ENCODE results near the gene CFAP58. TPM values are rescaled to one million over a fixed set of nuclear protein-coding genes. Genes with fewer than 3 reads are reported as not detected.

Gene CFAP58
- total and polyA plus RNA-seq, 8 donors, result 0.12 to 0.58 (median 0.20) TPM; not detected in 3

DNA sequence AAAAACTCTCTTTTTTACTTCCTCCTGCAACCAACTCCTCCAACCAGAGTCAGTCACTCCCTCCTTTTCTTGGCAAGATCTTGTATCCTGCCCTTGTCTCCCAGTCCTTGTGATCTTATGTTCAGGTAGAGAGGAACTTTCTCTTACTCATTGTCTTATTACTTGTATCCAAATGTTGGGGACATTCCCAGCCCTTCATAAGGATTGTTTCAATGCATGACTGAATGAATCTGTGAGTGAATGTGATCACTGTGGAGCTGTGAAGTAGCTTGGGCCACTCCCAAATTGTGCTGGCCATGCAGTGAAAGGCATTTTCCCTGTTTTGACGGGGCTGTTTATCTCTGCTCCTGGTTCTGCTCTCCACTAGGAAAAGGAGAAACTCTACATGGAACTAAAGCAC lies 93.7 kb downstream of the CFAP58 start:
- DNase-seq, result no peak
- H3K27ac ChIP-seq, result no peak overlapping the region
- no peaks in the 10 kb centered on the region for H3K9me3 ChIP-seq
- no peaks in the 10 kb centered on the region for H3K27me3 ChIP-seq
- H3K4me1 ChIP-seq, result no peaks in the 10 kb centered on the region
- 20 to 47% (median 29%) methylated on average over 1 of the region's 1 CpG for WGBS, 5 donors
- H3K4me3 ChIP-seq, result no peak overlapping the region
- no peaks in the 10 kb centered on the region for H3K36me3 ChIP-seq
- TF ChIP-seq POLR2A (IDR thresholded peaks at IDR 0.05) (no peak), EP300 (IDR thresholded peaks at IDR 0.05) (no peak), POLR2AphosphoS5 (IDR thresholded peaks at IDR 0.05) (no peak)
- TF ChIP-seq, protein P1, sequence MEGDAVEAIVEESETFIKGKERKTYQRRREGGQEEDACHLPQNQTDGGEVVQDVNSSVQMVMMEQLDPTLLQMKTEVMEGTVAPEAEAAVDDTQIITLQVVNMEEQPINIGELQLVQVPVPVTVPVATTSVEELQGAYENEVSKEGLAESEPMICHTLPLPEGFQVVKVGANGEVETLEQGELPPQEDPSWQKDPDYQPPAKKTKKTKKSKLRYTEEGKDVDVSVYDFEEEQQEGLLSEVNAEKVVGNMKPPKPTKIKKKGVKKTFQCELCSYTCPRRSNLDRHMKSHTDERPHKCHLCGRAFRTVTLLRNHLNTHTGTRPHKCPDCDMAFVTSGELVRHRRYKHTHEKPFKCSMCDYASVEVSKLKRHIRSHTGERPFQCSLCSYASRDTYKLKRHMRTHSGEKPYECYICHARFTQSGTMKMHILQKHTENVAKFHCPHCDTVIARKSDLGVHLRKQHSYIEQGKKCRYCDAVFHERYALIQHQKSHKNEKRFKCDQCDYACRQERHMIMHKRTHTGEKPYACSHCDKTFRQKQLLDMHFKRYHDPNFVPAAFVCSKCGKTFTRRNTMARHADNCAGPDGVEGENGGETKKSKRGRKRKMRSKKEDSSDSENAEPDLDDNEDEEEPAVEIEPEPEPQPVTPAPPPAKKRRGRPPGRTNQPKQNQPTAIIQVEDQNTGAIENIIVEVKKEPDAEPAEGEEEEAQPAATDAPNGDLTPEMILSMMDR (IDR thresholded peaks at IDR 0.05), result no peak
- intact Hi-C loops (cut with DNase I; ENCODE audit: low total_unique reads), result no loop called here

DNA sequence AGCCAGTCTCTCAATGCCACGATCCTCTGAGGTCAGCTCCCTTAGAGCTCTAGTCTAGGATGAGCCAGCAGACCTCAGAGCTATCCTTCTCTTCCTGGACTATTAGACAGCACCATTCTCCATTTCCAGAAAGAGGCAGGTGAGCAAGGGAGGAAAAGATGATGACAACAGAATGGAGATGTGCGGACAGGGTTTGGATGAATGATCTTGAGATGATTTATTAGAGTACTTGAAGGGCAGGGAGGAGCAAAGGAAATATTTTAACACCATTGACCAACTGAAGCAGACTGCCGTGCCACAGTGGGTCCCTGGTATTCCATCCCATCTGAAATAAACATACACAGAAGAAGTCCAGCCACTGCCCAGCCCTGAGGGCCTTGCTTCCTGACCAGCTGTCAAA lies 94.3 kb downstream of the CFAP58 start:
- no peak for DNase-seq
- no peak overlapping the region for H3K27ac ChIP-seq
- no peaks in the 10 kb centered on the region for H3K9me3 ChIP-seq
- no peaks in the 10 kb centered on the region for H3K27me3 ChIP-seq
- 73 to 84% (median 74%) methylated on average over 3 of the region's 3 CpGs for WGBS, 5 donors
- no peak for TF ChIP-seq EP300 (IDR thresholded peaks at IDR 0.05)
- TF ChIP-seq, protein P1 (IDR thresholded peaks at IDR 0.05), result no peak
- TF ChIP-seq POLR2AphosphoS5 (IDR thresholded peaks at IDR 0.05), result no peak
- no peak for TF ChIP-seq POLR2A (IDR thresholded peaks at IDR 0.05)
- H3K4me1 ChIP-seq, result no peaks in the 10 kb centered on the region
- H3K4me3 ChIP-seq, result no peak overlapping the region
- intact Hi-C loops (cut with DNase I; ENCODE audit: low total_unique reads), result no loop called here
- no peaks in the 10 kb centered on the region for H3K36me3 ChIP-seq

DNA sequence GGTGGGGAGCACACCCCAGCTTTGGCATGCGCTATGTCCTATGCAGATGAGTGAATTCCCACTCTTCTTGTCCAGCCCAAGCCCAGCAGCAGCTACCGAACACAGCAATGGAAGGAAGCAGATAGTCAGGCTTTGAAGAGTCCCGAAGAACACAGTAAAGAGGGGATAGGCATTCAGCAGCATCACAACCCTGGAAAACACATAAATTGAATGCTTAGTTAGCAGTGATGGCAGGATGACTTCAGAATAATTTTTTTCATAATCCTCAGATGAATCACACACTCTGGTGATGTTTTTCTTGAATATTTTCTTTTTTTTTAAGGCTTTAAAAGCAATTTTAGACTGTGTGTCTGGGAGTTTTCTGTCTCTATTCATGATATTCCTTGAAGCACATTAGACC lies 95.8 kb downstream of the CFAP58 start:
- DNase-seq, result no peak
- intact Hi-C loops (cut with DNase I; ENCODE audit: low total_unique reads), result no loop called here
- WGBS, 5 donors, result 80 to 85% (median 83%) methylated on average over 3 of the region's 3 CpGs

DNA sequence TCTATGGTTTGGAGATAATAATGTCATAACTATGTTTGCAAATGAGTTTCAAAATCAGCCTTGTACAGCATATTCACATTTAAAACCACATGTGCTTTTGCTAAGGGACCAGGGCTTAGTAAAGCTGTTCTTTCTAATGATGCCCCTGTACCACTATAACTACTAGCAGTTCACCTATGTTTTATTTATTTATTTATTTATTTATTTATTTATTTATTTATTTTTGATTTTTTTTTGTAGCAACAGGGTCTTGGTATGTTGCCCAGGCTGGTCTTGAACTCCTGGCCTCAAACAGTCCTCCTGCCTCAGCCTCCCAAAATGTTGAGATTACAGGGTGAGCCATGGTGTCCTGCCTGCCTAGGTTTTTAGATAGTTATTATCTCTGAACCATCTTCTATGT lies 96.9 kb downstream of the CFAP58 start:
- no peak overlapping the region for H3K27ac ChIP-seq
- H3K4me3 ChIP-seq, result no peak overlapping the region
- no peaks in the 10 kb centered on the region for H3K9me3 ChIP-seq
- H3K4me1 ChIP-seq, result no peaks in the 10 kb centered on the region
- intact Hi-C loops (cut with DNase I; ENCODE audit: low total_unique reads), result no loop called here
- no peak for TF ChIP-seq POLR2AphosphoS5 (IDR thresholded peaks at IDR 0.05)
- TF ChIP-seq EP300 (IDR thresholded peaks at IDR 0.05), result no peak
- TF ChIP-seq POLR2A (IDR thresholded peaks at IDR 0.05), result no peak
- TF ChIP-seq, protein P1 (IDR thresholded peaks at IDR 0.05), result no peak
- DNase-seq, result no peak
- no peaks in the 10 kb centered on the region for H3K36me3 ChIP-seq
- H3K27me3 ChIP-seq, result no peaks in the 10 kb centered on the region

More for the DNA sequence above, 95.8 kb downstream of the CFAP58 start:
- Histone ChIP-seq H3K4me1 (no peaks in the 10 kb centered on the region), H3K36me3 (no peaks in the 10 kb centered on the region), H3K27me3 (no peaks in the 10 kb centered on the region), H3K4me3 (no peak overlapping the region), H3K9me3 (no peaks in the 10 kb centered on the region), H3K27ac (no peak overlapping the region)
- no peak for TF ChIP-seq EP300 (IDR thresholded peaks at IDR 0.05)
- TF ChIP-seq POLR2A (IDR thresholded peaks at IDR 0.05), result no peak
- TF ChIP-seq, protein P1 (IDR thresholded peaks at IDR 0.05), result no peak
- no peak for TF ChIP-seq POLR2AphosphoS5 (IDR thresholded peaks at IDR 0.05)
